GM18907 (cell line): ENCODE measurements around the gene MANEAL.
"Not testable (repeated sequence)": the region's sequence is repeated elsewhere in the genome, so short reads cannot be mapped to it uniquely, and the experiment has no call there.

ENCODE experiments used
- ATAC-seq: cut with Tn5 transposase; IDR thresholded peaks from one replicate; pipeline ENCODE4 v1.9.1; 2021; ENCODE audit warnings: mild to moderate bottlenecking, moderate library complexity; ENCODE audit not compliant: unreplicated experiment

The MANEAL gene, protein sequence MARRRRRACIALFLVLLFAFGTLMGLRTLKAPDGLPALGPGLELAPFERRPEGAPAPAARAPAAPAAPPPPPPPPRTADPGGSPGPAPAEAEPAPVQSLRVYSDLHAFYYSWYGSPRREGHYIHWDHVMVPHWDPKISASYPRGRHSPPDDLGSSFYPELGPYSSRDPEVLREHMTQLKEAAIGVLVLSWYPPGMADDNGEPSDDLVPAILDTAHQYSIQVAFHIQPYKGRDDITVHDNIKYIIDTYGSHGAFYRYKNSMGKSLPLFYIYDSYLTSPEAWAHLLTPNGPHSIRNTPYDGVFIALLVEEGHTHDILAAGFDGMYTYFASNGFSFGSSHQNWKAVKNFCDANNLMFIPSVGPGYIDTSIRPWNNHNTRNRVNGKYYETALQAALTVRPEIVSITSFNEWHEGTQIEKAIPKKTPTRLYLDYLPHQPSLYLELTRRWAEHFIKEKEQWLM

DNA sequence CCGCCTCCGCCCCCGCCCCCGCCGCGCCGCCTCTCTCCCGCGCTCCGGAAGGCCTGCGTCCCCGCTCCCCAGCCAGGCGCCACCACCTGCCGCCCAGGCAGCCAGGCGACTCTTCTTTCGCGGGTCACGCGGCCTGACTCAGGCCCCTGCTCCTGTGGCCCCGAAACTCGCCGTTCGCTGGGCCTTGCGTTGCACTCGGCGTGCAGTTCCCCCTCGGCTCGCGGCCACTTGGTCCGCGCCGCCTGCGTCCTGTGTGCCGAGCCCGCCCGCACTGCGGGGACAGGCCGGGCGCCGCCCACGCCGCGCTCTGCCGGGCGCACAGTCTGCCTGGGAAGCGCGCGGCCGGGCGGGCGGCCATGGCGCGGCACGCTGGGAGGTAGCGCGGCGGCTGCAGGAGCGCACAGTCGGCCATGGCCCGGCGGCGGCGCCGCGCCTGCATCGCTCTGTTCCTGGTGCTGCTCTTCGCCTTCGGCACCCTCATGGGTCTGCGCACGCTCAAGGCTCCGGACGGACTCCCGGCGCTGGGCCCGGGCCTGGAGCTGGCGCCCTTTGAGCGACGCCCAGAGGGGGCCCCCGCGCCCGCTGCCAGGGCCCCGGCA, at the start of gene MANEAL:
Gene MANEAL, plus strand, starts transcription at position 75 of the 599 bp plus-strand sequence. Its CDS starts 336 bp downstream, at position 411.
- peak; percentile 54 for ATAC-seq

DNA sequence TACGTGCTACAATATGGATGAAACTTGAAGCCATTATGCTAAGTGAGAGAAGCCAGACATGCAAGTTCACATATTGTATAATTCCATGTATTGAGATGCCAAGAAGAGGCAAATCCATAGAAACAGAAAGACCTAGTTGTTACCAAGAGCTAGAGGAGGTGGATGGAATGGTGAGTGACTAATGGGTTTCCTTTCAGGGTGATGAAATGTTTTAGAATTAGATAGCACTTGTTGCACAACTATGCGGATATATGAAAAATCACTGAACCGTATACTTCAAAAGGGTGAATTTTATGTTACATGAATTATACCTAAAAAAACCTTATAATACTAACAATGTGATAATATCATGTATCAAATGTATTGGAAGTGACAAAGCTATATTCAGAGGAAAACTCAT, 46.8 kb upstream of the MANEAL start:
- ATAC-seq: no peak

DNA sequence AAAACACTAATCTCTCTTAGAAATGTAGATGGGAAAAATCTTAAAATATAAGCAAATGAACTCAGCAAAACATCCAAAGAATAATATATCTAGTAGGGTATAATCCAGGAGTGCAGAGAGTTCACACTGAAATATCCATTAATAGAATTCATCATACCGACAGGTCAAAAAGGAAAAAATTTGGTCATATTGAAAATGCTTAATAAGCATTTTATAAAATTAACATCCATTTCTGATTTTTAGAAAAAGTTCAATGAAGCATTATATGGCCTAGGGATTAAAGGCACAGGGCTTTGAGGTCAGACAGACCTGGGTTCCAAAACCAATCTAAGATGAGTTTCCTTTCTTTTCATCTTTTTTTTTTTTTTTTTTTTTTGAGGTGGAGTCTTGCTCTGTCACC, 45.1 kb upstream of the MANEAL start:
- ATAC-seq: no peak

DNA sequence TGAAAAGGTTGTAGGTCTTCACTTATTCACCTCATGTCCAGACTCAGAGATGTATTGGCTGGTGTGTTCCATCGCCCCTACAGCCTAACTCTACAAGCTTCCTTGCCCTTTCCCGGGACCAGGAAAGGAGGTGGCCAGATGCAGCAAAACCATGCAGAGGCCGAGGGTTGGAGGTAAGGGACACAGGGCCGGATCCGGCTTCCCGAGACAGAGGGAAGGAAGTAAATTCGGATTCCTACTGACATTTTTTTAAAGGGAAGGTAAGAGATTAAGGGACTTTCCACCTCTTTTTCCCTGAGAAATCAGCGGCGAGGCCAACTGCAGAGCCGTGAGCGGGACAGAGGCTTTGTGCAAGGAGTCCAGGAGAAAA, 41.4 kb upstream of the MANEAL start:
- ATAC-seq: no peak

DNA sequence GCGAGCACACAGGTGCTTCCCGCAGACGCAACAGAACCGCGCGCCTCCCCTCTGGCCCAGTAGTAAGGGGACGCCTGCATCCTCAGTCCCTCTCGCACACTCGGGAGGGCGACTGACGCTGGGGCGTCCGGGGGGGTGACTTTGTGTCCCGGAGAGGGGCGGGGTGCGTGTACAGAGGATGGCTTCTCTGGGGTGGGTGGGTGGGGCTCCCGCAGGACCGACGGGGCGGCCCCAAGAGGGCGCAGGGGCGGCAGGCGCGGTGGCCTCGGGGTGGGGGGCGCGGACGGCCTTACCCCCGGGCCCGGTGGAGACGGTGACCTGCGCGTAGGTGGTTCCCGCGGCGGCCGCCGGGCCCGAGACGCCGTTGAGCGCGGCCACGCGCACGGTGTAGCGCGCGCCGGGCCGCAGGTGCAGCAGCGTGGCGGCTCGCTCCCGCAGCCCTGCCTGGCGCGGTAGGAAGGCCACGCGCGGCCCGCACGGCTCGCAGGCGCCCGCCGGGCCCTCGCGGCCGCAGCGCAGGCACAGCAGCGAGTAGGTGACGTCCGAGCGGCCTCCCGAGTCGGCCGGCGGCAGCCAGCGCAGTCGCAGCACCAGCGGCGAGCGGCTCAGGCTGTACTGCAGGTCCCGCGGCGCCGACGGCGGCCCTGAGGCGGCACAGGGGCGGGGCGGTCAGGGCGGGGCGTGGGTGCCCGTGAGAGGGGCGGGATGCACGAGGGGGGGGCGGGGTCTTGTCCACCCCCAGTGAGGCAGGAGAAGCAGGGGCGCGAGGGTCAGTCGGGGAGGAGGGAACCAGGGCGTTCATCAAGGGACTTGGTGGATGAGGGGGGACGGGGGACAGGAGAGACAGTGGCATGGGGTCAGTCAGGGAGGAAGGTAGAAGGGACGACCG, 40.8 kb upstream of the MANEAL start:
- no peak for ATAC-seq

DNA sequence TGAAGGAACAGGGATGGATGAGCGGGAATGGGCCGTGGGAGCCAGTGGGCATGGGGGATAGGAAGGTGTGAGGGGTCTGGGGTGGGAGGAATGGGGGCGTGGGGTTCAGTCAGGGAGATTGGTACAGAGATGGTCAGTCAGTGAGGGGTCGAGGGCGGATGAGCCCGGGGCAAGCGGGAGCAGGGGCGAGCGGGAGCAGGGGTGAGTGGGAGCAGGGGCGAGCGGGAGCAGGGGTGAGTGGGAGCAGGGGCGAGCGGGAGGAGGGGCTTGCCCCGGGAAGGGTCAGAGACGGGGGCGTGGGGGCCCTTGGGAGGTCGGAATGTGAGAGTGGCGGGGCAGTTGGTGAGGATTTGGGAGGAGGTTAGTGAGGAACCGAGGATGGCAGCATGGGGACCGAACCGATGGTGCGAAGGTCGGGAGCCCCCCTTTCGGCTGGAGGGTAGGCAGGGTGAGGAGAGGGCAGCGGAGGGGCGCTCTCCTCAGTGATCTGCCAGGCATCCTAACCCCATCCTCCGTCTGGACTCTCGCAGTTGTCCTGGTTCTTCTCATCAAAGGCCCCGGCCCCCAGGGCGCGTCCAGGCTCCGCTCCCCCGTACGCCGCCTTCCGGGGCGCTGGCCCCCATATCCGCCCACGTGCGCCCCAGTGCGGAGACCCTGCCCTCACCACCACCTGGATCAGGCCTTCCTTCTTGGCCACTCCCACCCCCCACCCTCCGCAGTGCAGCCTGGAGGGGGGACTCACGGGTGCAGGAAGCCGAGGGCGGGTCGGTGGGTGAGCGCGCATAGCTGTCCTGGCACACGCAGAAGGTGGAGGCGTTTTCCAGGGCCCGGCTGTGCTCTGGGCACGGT, 40.0 kb upstream of the MANEAL start:
- no peak for ATAC-seq

DNA sequence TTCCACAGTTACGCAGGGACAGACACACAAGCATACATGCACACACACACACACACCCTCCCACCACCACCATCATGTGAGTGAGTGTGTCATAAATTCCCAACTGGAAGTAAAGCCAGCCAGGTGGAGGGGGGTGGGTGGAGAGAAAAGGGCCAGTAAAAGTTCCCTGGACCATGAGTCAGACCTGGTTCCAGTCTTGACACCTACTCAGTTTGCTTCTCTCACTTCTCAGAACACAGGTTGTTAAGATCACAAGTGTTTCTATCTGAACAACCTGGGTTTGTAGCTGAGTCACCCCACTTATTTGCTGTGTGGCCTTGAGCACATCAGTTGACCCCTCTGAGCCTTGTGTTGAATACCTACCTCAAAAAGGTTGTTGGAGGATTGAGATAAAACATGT, 38.4 kb upstream of the MANEAL start:
- no peak for ATAC-seq

DNA sequence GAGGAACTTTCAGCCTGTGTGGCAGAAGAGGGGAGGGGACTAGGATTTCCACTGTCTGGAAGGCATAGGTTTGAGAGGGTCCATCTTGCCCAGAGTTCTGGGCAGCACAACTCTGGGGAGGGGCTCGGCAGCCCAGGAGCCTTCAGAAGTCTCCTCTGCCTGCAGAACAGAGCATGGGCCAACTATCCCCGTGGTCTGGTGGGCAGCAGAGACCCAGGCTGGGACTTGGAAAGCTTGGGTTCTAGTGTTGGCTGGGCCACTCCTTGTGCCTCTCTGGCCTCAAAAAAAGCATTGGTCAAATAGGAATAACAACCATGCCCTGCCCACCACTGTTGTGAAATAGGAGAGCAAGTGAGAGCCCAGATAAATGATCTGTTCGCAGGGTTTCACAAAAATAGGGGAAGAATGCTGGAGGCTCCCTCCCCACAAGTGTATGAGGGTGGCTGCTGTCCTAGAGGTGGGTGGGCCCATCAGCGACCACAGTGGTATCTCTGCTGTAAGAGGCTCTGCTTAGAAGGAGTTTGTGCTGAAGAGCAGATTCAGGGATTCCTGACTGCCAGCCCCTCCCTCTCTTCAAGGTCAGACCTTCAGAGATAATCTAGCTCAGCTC, 37.6 kb upstream of the MANEAL start:
- no peak for ATAC-seq

DNA sequence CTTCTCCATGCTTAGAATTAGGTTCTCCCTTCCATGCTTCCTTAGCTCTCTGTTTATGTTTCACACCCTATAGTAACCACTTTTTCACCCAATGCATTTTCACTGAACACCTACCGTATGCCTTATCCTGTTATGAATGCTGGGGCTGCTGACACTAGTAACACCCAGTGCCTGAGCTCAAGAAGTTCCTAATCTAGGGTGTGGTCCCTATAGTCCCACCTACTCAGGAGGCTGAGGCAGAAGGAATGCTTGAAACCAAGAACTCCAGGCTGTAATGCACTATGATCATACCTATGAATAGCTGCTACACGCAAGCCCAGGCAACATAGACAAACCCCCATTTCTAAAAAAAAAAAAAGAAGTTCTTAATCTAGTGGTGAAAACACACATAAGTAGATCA, 34.2 kb upstream of the MANEAL start:
- ATAC-seq: no peak

DNA sequence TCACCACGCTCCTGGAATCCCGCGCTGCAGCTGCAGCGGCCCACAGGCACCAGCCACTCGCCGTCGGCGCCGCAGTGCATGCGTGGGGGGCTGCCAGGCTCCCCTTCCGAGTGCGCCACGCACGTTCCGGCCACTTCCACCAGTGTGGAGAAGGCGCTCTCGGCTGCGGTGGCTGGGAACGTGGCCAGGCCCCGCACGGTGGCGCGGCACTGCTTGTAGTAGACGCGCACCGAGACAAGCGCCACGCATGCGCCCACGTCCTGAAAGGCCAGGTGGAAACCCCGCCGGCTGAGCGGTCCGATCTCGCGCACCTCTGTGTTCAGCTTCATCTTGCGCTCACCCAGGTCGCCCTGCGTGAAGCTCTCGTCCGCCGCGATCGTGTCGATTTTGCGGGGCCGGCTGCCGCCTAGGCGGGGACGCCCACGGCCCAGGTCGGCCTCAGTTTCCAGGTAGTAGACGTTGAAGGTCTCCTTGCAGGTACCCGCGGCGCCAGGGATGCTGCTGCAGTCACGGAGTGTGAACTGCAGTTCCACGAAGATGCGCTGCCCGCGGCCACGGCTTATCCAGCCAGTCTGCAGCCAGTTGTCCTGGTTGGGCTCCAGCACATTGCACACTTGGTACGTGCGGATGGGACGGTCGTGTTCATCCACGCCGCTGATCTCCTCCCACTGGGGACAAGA, 32.1 kb upstream of the MANEAL start:
- no peak for ATAC-seq

DNA sequence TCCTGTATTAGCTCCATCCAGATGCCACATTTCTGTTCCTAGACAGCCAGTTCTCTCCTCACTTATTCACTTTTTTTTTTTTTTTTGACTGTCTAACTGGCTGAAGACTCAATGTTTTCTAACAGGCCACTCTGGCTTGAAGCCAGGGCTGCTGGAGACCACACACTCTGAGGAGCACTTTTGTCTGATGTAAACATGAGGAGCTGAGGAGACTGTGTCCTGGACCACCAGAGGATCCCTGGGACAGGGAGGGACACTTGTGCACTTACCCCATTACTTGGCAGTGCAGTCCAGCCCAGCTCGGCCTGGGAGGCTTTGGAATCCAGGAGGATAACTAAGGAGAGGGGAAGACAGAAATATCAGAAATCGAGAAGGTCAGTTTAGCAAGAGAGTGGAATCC, 31.1 kb upstream of the MANEAL start:
- ATAC-seq: no peak

DNA sequence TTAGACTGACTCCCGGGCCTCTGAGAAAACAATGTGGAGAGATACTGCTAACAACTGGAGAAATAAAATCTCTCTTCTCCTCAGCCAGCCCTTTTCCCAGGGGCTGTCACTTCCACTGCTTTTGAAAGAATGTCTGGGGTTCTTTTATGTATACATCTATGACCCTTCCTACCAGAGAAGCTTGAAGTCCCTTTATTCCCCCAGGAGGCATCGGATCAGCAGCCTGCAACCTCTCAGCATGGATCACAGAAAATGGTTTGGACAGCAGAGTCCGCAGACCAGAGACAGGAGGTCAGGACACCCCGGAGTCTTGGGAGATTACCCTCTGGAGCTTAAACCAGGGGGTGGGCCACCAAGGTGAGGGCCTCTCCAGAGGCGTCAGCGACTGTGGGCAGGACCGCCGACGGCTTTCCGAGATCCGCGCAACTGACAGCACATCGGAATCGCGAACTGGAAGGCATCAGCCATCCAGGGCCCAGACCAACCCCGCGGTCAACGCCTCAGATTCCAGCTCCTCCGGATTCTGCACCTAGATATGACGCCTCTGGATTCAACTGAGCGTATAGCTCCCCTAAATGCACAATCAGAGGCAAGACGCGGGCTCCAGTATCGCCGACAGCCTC, 29.7 kb upstream of the MANEAL start:
- ATAC-seq: no peak

DNA sequence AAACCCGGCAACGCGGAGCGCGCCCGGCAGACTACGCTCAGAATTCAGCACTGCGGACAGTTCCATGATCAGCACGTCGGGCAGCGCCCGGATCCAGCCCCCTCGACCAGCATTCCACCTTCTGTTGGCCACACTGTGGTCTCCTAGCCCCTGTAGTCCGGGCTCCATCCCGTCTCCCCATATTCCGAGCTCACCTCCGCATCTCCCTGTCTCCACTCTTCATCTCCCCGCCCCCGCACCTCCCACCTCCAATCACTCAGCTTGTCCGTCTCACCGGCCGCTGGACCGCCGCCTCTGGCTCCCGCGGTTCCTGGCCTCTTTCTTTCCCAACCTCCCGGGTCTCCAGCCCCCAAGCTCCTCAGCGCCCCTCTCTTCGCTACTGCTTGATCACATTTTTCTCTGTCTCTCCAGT, 29.2 kb upstream of the MANEAL start:
- ATAC-seq: no peak

DNA sequence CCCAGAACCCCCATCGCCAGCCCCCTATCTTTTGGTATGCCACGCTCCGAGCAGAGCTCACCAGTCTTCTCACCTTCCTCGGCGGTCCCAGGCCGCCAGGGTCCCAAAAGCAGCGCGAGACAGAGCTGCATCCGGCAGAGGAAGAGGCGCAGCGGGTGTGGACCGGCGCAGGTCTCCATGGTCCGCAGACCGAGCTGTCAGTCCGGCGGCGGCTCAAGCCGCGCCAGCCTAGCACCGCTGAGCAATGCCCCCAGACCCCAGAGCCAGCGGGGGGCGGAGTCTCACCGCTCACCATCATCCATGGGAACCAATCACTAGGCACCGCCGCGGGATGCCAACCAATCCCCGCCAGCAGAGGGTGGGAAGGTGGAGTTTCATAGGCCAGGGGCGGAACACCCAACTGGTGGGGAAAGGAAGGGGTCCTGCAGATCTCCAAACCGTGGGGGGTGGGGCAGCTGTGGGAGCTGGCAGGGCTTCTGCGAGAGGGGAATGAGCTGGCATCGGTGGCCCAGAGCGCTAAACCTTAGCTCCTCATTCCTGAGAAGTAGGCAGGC, 28.7 kb upstream of the MANEAL start, which contains the start of gene EPHA10:
Gene EPHA10, minus strand, starts transcription at position 233 of the 554 bp plus-strand sequence. Its CDS starts 54 bp downstream, at position 179.
- no peak for ATAC-seq

DNA sequence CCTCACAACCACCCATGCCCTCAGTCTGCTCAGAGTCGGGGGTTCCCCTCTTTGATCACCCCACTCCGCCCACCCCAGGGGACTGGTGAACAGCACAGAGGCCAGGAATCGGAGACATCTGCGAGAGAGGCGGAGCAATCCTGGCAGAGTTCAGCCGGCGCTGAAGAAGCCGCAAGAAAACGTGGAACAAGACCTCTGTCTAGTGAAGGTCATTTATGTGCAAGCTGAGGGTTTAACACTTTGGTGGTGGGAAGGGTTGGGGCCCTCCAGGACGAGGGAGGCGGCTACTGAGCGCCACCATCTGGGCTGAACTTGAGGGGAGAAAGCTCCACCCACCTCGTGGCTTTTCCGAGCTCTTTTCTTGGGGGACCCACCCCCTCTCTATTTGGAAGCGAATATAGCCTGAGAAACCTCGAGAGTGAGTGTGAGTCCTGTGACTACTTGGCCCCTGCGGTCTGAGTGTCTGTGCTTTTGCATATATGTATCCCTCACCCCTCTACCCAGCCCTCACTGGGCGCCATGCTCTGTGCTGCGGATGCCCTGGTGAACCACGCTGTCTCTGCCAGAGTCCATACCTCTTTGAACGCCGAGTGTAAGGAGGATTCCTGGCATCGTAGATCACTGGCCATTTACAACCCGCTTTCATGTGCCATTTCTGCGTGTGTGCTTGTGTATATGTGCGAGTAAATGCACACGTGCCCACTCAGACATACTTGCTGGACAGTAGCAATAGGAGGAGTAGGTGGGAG, 27.6 kb upstream of the MANEAL start:
- ATAC-seq: no peak

DNA sequence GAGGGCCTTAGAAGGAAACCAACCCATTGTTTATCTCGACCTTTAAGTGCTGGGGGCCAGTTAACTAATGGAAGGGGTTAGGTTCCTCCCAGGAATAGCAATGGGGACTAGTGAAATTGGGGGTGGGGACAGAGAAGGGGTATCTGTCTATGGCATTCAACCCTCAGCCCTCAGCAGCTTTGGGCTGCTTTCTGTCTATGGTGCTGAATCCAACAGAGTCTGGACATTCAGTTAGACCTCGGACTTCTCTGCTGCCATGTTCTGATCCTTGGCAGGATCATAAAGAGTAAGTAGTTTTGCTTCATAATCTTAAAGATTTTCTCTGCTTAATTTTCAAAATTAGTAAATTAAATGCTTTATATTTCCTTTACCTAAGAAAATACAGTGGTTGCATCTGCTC, 26.2 kb upstream of the MANEAL start:
- ATAC-seq: no peak

DNA sequence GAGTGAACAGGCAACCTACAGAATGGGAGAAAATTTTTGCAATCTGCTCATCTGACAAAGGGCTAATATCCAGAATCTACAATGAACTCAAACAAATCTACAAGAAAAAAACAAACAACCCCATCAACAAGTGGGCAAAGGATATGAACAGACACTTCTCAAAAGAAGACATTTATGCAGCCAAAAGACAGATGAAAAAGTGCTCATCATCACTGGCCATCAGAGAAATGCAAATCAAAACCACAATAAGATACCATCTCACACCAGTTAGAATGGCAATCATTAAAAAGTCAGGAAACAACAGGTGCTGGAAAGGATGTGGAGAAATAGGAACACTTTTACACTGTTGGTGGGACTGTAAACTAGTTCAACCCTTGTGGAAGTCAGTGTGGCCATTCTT, 22.2 kb upstream of the MANEAL start:
- not testable (repeated sequence) for ATAC-seq

DNA sequence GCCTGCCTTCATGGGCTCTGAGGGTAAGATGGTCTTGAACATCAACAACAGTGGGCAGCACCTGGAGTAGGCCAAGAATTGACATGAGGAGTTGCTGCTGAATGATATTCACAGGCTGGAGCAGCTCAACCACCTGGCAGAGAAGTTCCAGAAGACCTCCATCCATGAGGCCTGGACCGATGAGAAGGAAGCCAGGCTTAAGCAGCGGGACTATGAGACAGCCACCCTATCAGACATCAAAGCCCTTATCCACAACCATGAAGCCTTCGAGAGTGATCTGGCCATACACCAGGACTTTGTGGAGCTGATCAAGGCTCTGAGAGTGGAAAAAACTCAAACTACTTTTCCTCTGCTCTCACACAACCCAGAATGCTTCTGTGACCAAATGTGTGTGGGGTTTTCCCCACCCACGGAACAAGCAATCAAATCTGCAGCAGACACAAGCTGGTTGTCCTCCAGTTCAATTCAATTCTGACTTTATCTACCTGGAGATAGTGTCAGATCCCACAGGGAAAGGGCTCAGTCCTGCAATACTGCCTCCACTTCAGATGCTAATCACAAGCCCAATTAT, 16.6 kb upstream of the MANEAL start:
- ATAC-seq: no peak
